Large intestine (tissue), 3 donors: ENCODE results near the gene FAHD2B. TPM values are rescaled to one million over a fixed set of nuclear protein-coding genes. Genes with fewer than 3 reads are reported as not detected.
"Not testable (repeated sequence)": the region's sequence is repeated elsewhere in the genome, so short reads cannot be mapped to it uniquely, and the experiment has no call there.

Experiments used
- DNase-seq, 2 donors: peaks; one replicate each; pipeline versions ENCODE4 v3.0.0 to v3.0.0-alpha.2; 2013
- H3K27ac ChIP-seq: one replicate; pipeline ENCODE4 v1.5.1; 2013; ENCODE audit warnings: low read length
- H3K27me3 ChIP-seq: 2 replicates; pipeline ENCODE4 v1.6.1; 2013; ENCODE audit warnings: low read length; ENCODE audit not compliant: control insufficient read depth, insufficient read depth
- H3K36me3 ChIP-seq: 2 replicates; pipeline ENCODE4 v1.6.1; 2013; ENCODE audit warnings: low read length; ENCODE audit not compliant: control insufficient read depth, insufficient read depth
- H3K4me1 ChIP-seq: one replicate; pipeline ENCODE4 v1.6.1; 2013; ENCODE audit warnings: low read length; ENCODE audit not compliant: control insufficient read depth, insufficient read depth
- H3K4me3 ChIP-seq: one replicate; pipeline ENCODE4 v1.5.1; 2013; ENCODE audit warnings: low read length
- H3K9me3 ChIP-seq: one replicate; pipeline ENCODE4 v1.6.1; 2013; ENCODE audit warnings: mild to moderate bottlenecking, low read depth, low read length, moderate library complexity; ENCODE audit not compliant: control insufficient read depth
- WGBS: methylation state at CpG from one replicate; pipeline ENCODE4 v1.1.5; 2013; ENCODE audit warnings: low lambda C conversion rate; ENCODE audit not compliant: insufficient coverage; 5-methylcytosine and 5-hydroxymethylcytosine counted together
- polyA plus RNA-seq: library from polyadenylated mRNA; unstranded; fragments of 120-200 nt; gene quantifications from one replicate; pipeline ENCODE4 v1.2.1, GENCODE V29; 2013

FAHD2B gene
- polyA plus RNA-seq, 1 donor, result 13.1 TPM

GRCh38 chr2:97098786-97099372 lies 4.2 kb upstream of the FAHD2B start:
- not testable (repeated sequence) for DNase-seq, H3K4me3 ChIP-seq, H3K9me3 ChIP-seq, H3K27me3 ChIP-seq, H3K36me3 ChIP-seq, H3K27ac ChIP-seq, H3K4me1 ChIP-seq
- no CpG with 5 or more reads among the region's 3 CpGs for WGBS

- Histone ChIP-seq H3K27ac (no peak overlapping the region), H3K9me3 (no peaks in the 10 kb centered on the region), H3K36me3 (no peaks in the 10 kb centered on the region), H3K4me3 (peak overlapping the region; percentile 24), H3K4me1 (no peaks in the 10 kb centered on the region), H3K27me3 (no peaks in the 10 kb centered on the region)
- DNase-seq, result peak in 1 of 2 donors; percentile 2
- WGBS, result no CpG with 5 or more reads among the region's 12 CpGs
Measured at GRCh38 chr2:97095661-97096060, 979 bp upstream of the FAHD2B start.

- peak in 1 of 2 donors; percentile 14 for DNase-seq
- not testable (repeated sequence) for H3K9me3 ChIP-seq, H3K27me3 ChIP-seq, H3K36me3 ChIP-seq, H3K4me1 ChIP-seq, H3K27ac ChIP-seq
- WGBS, result no CpG with 5 or more reads among the region's 33 CpGs
- H3K4me3 ChIP-seq, result peak overlapping the region; percentile 24
Measured at GRCh38 chr2:97093983-97094771, 505 bp downstream of the FAHD2B start.

DNA sequence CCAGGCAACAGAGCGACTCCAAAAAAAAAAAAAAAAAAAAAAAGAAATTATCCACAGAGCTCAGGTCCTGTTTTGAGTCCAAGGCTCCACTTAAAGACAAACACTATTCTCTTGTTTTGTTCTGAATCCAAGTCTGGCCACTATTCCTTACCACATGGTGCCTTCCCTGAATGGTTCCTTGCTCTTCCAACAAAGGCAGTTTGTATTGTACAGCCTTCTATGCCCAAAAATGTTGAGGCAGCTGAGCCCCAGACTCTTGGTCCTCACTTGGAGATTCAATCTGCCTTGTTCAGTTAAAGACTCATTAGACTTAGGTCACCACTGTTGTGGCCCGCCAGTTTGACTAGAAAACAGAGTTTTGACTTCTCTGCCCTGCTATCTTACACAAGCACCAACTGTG lies 1.7 kb downstream of the FAHD2B start:
- WGBS, result no CpG with 5 or more reads among the region's 2 CpGs
- not testable (repeated sequence) for DNase-seq, H3K27me3 ChIP-seq, H3K9me3 ChIP-seq, H3K4me3 ChIP-seq, H3K4me1 ChIP-seq, H3K36me3 ChIP-seq, H3K27ac ChIP-seq

GRCh38 chr2:97088706-97089105 lies 6.0 kb downstream of the FAHD2B start:
- no CpG with 5 or more reads among the region's 1 CpG for WGBS
- H3K27me3 ChIP-seq, H3K27ac ChIP-seq, DNase-seq, H3K36me3 ChIP-seq, H3K4me3 ChIP-seq, H3K9me3 ChIP-seq, H3K4me1 ChIP-seq: not testable (repeated sequence)

GRCh38 chr2:97085093-97085492 lies 9.6 kb downstream of the FAHD2B start:
- not testable (repeated sequence) for H3K27me3 ChIP-seq, H3K4me3 ChIP-seq, H3K27ac ChIP-seq, H3K9me3 ChIP-seq, H3K4me1 ChIP-seq, DNase-seq, H3K36me3 ChIP-seq
- WGBS, result no CpG with 5 or more reads among the region's 7 CpGs

- not testable (repeated sequence) for H3K4me3 ChIP-seq, H3K4me1 ChIP-seq, H3K27me3 ChIP-seq, H3K36me3 ChIP-seq, DNase-seq, H3K27ac ChIP-seq, H3K9me3 ChIP-seq
- no CpG with 5 or more reads among the region's 7 CpGs for WGBS
Measured at GRCh38 chr2:97083516-97083915, 11.2 kb downstream of the FAHD2B start.

- not testable (repeated sequence) for H3K36me3 ChIP-seq, H3K27me3 ChIP-seq, H3K4me1 ChIP-seq, H3K9me3 ChIP-seq, H3K4me3 ChIP-seq, H3K27ac ChIP-seq, DNase-seq
- no CpG with 5 or more reads among the region's 9 CpGs for WGBS
Measured at GRCh38 chr2:97082206-97082605, 12.5 kb downstream of the FAHD2B start.

DNA sequence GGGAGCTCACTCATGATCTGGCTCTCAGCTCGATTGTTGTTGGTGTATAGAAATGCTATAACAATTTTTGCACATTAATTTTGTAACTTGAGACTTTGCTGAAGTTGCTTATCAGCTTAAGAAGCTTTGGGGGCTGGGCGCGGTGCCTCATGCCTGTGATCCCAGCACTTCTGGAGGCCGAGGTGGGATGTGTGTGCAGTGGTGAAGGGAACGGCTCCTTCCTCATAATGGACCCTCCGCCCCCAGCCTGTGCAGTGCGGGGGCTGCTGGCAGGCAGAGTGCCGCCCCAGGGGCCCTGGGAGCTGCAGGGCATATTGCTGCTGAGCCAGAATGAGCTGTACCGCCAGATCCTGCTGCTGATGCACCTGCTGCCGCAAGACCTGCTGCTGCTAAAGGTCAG lies 13.8 kb downstream of the FAHD2B start:
- H3K36me3 ChIP-seq, H3K4me3 ChIP-seq, H3K27me3 ChIP-seq, DNase-seq, H3K4me1 ChIP-seq, H3K27ac ChIP-seq, H3K9me3 ChIP-seq: not testable (repeated sequence)
- WGBS, result no CpG with 5 or more reads among the region's 10 CpGs

DNA sequence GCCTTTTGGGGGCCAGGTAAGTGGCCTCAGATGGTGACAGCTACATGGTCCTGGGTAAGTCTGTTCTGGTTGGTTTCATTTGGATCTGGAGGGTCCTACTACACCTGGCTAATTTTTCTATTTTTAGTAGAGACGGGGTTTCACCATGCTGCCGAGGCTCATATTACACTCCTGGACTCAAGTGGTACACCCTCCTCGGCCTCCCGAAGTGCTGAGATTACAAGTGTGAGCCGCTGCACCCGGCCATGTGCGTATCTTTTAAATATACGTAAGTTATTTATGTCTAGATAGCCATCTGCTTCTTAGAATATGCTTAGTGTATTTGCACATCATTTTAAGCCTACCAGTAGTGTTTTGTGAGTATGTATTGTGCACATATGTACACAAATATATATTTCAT lies 17.5 kb downstream of the FAHD2B start:
- H3K36me3 ChIP-seq, H3K27ac ChIP-seq, H3K4me1 ChIP-seq, H3K9me3 ChIP-seq, H3K4me3 ChIP-seq, DNase-seq, H3K27me3 ChIP-seq: not testable (repeated sequence)
- no CpG with 5 or more reads among the region's 8 CpGs for WGBS

DNA sequence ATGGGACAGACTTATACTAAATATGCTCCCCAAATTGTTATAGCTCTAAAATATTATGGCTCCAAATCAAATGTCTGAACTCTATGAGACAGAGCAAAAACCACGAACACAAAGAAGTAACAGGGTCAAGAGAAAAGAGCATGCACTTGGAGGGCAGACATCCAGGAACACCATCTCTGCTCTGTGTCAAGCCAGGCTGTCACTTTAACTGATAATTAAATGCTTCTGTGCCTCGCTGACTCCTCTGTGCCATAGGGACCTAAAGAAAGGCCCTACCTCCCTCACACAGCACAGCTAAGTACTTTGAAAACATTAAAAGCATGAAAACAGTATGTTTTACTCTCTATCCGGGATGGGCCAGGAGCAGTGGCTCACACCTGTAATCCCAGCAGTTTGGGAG lies 23.8 kb downstream of the FAHD2B start:
- DNase-seq, H3K27ac ChIP-seq, H3K4me1 ChIP-seq, H3K9me3 ChIP-seq, H3K27me3 ChIP-seq, H3K36me3 ChIP-seq, H3K4me3 ChIP-seq: not testable (repeated sequence)
- WGBS, result no CpG with 5 or more reads among the region's 3 CpGs
